HCEC 1CT (cell line): Measurements from ENCODE around the gene SRRM5.
"Not testable (repeated sequence)": the region's sequence is repeated elsewhere in the genome, so short reads cannot be mapped to it uniquely, and the experiment has no call there.

ENCODE experiments used
- DNase-seq: peaks from one replicate; pipeline ENCODE4 v3.0.0-alpha.2; 2017

SRRM5 gene

GRCh38 chr19:43592800-43593350 lies 19.0 kb upstream of the SRRM5 start:
- DNase-seq: no peak

- no peak for DNase-seq
Observed at GRCh38 chr19:43594081-43594697, 17.7 kb upstream of the SRRM5 start.

GRCh38 chr19:43594710-43595604 lies 16.9 kb upstream of the SRRM5 start:
- peak; percentile 40 for DNase-seq

- no peak for DNase-seq
Observed at GRCh38 chr19:43595605-43595998, 16.3 kb upstream of the SRRM5 start.

- peak; percentile 96 for DNase-seq
Observed at GRCh38 chr19:43595999-43596841, 15.7 kb upstream of the SRRM5 start, which contains the start of the genes IRGQ and ZNF576. Gene IRGQ, minus strand, starts transcription at chr19:43596134. Its CDS starts 796 bp downstream, at chr19:43595338. Gene ZNF576, plus strand, starts transcription at chr19:43596595. Its CDS starts 514 bp downstream, at chr19:43597109.

GRCh38 chr19:43596842-43597461 lies 14.9 kb upstream of the SRRM5 start:
- no peak for DNase-seq

GRCh38 chr19:43597876-43598275 lies 14.0 kb upstream of the SRRM5 start:
- DNase-seq: no peak

GRCh38 chr19:43598445-43599240 lies 13.2 kb upstream of the SRRM5 start:
- no peak for DNase-seq

GRCh38 chr19:43599635-43600295 lies 12.1 kb upstream of the SRRM5 start:
- DNase-seq: no peak

GRCh38 chr19:43600326-43600725 lies 11.6 kb upstream of the SRRM5 start:
- not testable (repeated sequence) for DNase-seq

GRCh38 chr19:43605875-43606568 lies 5.9 kb upstream of the SRRM5 start:
- no peak for DNase-seq

GRCh38 chr19:43606569-43607229 lies 5.2 kb upstream of the SRRM5 start:
- DNase-seq: no peak

GRCh38 chr19:43607238-43608205 lies 4.4 kb upstream of the SRRM5 start:
- DNase-seq: no peak

- DNase-seq: no peak
Observed at GRCh38 chr19:43609872-43610271, 2.0 kb upstream of the SRRM5 start.

- DNase-seq: no peak
Observed at GRCh38 chr19:43610493-43610892, 1.4 kb upstream of the SRRM5 start.

GRCh38 chr19:43612374-43612773 lies 486 bp downstream of the SRRM5 start:
- DNase-seq: no peak

GRCh38 chr19:43616306-43616705 lies 4.4 kb downstream of the SRRM5 start:
- no peak for DNase-seq

- no peak for DNase-seq
Observed at GRCh38 chr19:43616954-43617353, 5.1 kb downstream of the SRRM5 start.

GRCh38 chr19:43618921-43619261 lies 7.0 kb downstream of the SRRM5 start:
- peak; percentile 29 for DNase-seq
